HCT116 (cell line): ENCODE results near the gene UBE2V1. TPM values are rescaled to one million over a fixed set of nuclear protein-coding genes. Genes with fewer than 3 reads are reported as not detected.

Source experiments
- ATAC-seq: fragments of 200-7000 bp; cut with Tn5 transposase; 2 replicates; pipeline ENCODE4 v1.9.1; 2020; ENCODE audit warnings: mild to moderate bottlenecking, moderate library complexity
- BruUV-seq: library from RNA; stranded (reverse); fragments of 400-500 nt; replicated peaks from 2 replicates; lab custom pipeline; 2021; lab: Mats Ljungman, UMichigan
- CTCF ChIA-PET: fragments of 300-600 bp; sonication (Branson Sonifier 250); formaldehyde crosslinking; loops from one replicate; lab custom pipeline; 2021; ENCODE audit warnings: antibody characterized with exemption; lab: Charles Lee
- POLR2A ChIA-PET: fragments of 300-600, 350-600 bp; sonication (Branson Sonifier 250); formaldehyde crosslinking; loops from one replicate; lab custom pipeline; 2021; ENCODE audit warnings: antibody characterized with exemption; lab: Charles Lee
- RAD21 ChIA-PET, 2 experiments: fragments of 300-600 bp; sonication (Branson Sonifier 250); formaldehyde crosslinking; loops; one replicate each; lab custom pipeline; 2023; ENCODE audit warnings: low total read pairs in 2 of 2; ENCODE audit not compliant: uncharacterized antibody in 2 of 2, unreplicated experiment in 2 of 2, low non-redundant PET in 1 of 2; lab: Charles Lee
- DNase-seq: peaks from one replicate; pipeline ENCODE4 v3.0.0-alpha.2; 2010; ENCODE audit warnings: low read depth, low spot score
- H2AFZ ChIP-seq: fragments of 200-600 bp; shearing (Covaris generic), sonication (generic); 2 replicates; pipeline ENCODE4 v1.6.1; 2017; ENCODE audit warnings: low read depth, mixed run types, mixed read lengths, antibody characterized with exemption, low read length; ENCODE audit not compliant: poor library complexity, severe bottlenecking
- H3K27ac ChIP-seq: 2 replicates; pipeline ENCODE4 v1.5.1; 2012; ENCODE audit warnings: low read depth, low read length
- H3K27me3 ChIP-seq: fragments of 200-600 bp; sonication (generic); 2 replicates; pipeline ENCODE4 v1.6.1; 2016; ENCODE audit warnings: mixed run types, low read length, mixed read lengths; ENCODE audit not compliant: insufficient read depth
- H3K36me3 ChIP-seq, 2 experiments: fragments of 200-500 bp in 1 of 2; fragments of 200-600 bp in 1 of 2; sonication (Bioruptor generic) in 1 of 2; sonication (generic) in 1 of 2; 2 replicates each; pipeline versions ENCODE4 v1.5.1 to v1.6.1; 2014 to 2016; ENCODE audit warnings: low read length in 2 of 2, inconsistent platforms in 1 of 2, mixed read lengths in 1 of 2, mixed run types in 1 of 2; ENCODE audit not compliant: insufficient read depth in 2 of 2, control insufficient read depth in 1 of 2
- H3K4me1 ChIP-seq, 2 experiments: fragments of 200-600 bp in 1 of 2; sonication (generic) in 1 of 2; 2 replicates each; pipeline versions ENCODE4 v1.5.1 to v1.6.1; 2012 to 2017; ENCODE audit warnings: low read length in 2 of 2, inconsistent platforms in 1 of 2, mild to moderate bottlenecking in 1 of 2, mixed read lengths in 1 of 2, mixed run types in 1 of 2, moderate library complexity in 1 of 2; ENCODE audit not compliant: insufficient read depth in 2 of 2, control insufficient read depth in 1 of 2
- H3K4me2 ChIP-seq: fragments of 200-600 bp; sonication (generic); 2 replicates; pipeline ENCODE4 v1.6.1; 2017; ENCODE audit warnings: mixed run types, low read length, mixed read lengths
- H3K4me3 ChIP-seq, 2 experiments: fragments of 200-600 bp in 1 of 2; sonication (generic) in 1 of 2; replicated peaks in 1 of 2; 2 replicates each; pipeline ENCODE4 v1.5.1; 2011 to 2016; ENCODE audit warnings: low read length in 2 of 2, control low read depth in 1 of 2, low read depth in 1 of 2, mild to moderate bottlenecking in 1 of 2, mixed read lengths in 1 of 2, mixed run types in 1 of 2
- H3K79me2 ChIP-seq: fragments of 200-600 bp; sonication (generic); 2 replicates; pipeline ENCODE4 v1.6.1; 2017; ENCODE audit warnings: mild to moderate bottlenecking, mixed run types, low read length, moderate library complexity, mixed read lengths; ENCODE audit not compliant: insufficient read depth
- H3K9ac ChIP-seq: fragments of 200-600 bp; sonication (generic); 2 replicates; pipeline ENCODE4 v1.6.1; 2016; ENCODE audit warnings: low read length, mixed read lengths
- H3K9me2 ChIP-seq: fragments of 200-600 bp; sonication (generic), shearing (Covaris generic); 2 replicates; pipeline ENCODE4 v1.6.1; 2017; ENCODE audit warnings: mixed run types, mild to moderate bottlenecking, moderate library complexity; ENCODE audit not compliant: insufficient read depth
- H3K9me3 ChIP-seq, 2 experiments: fragments of 200-500 bp in 1 of 2; fragments of 200-600 bp in 1 of 2; sonication (Bioruptor generic) in 1 of 2; sonication (generic) in 1 of 2; 2 replicates each; pipeline ENCODE4 v1.6.1; 2014 to 2017; ENCODE audit warnings: low read length in 2 of 2, mixed read lengths in 2 of 2, inconsistent platforms in 1 of 2, low read depth in 1 of 2, mild to moderate bottlenecking in 1 of 2, mixed run types in 1 of 2, moderate library complexity in 1 of 2; ENCODE audit not compliant: control insufficient read depth in 1 of 2, insufficient read depth in 1 of 2
- H4K20me1 ChIP-seq: fragments of 200-600 bp; sonication (generic), shearing (Covaris generic); 2 replicates; pipeline ENCODE4 v1.6.1; 2017; ENCODE audit warnings: mixed run types, mild to moderate bottlenecking, moderate library complexity; ENCODE audit not compliant: insufficient read depth
- CBX3 ChIP-seq: IDR thresholded peaks from 2 replicates; pipeline ENCODE4 v1.6.1; 2012; ENCODE audit warnings: low read depth
- CEBPB ChIP-seq: IDR thresholded peaks from 2 replicates; pipeline ENCODE4 v1.6.1; 2012; ENCODE audit warnings: low read depth
- EGR1 ChIP-seq: IDR thresholded peaks from 2 replicates; pipeline ENCODE4 v1.6.1; 2012; ENCODE audit warnings: low read depth
- ELF1 ChIP-seq: IDR thresholded peaks from 2 replicates; pipeline ENCODE4 v1.6.1; 2012; ENCODE audit warnings: low read depth, borderline replicate concordance
- EZH2 ChIP-seq: fragments of 200-600 bp; sonication (generic); IDR thresholded peaks from 2 replicates; pipeline ENCODE4 v1.6.1; 2017; ENCODE audit warnings: antibody characterized with exemption, mixed run types
- EZH2phosphoT487 ChIP-seq: fragments of 200-600 bp; IDR thresholded peaks from 2 replicates; pipeline ENCODE4 v1.6.1; 2018; ENCODE audit warnings: antibody characterized with exemption, borderline replicate concordance
- FOSL1 ChIP-seq: IDR thresholded peaks from 2 replicates; pipeline ENCODE4 v1.6.1; 2012; ENCODE audit warnings: low read depth
- JUND ChIP-seq: IDR thresholded peaks from 2 replicates; pipeline ENCODE4 v1.6.1; 2012
- POLR2A ChIP-seq: IDR thresholded peaks from 2 replicates; pipeline ENCODE4 v1.7.0; 2011; ENCODE audit warnings: borderline replicate concordance; ENCODE audit not compliant: insufficient read depth, insufficient read length; ENCODE audit errors: extremely low read depth
- RAD21 ChIP-seq: IDR thresholded peaks from 2 replicates; pipeline ENCODE4 v1.6.1; 2012; ENCODE audit warnings: low read depth, mild to moderate bottlenecking
- SP1 ChIP-seq: IDR thresholded peaks from 2 replicates; pipeline ENCODE4 v1.6.1; 2012; ENCODE audit warnings: low read depth
- SRF ChIP-seq: IDR thresholded peaks from 2 replicates; pipeline ENCODE4 v1.6.1; 2012; ENCODE audit warnings: low read depth
- TCF7L2 ChIP-seq: IDR thresholded peaks from 2 replicates; pipeline ENCODE4 v1.7.0; 2011; ENCODE audit warnings: borderline replicate concordance, inconsistent platforms; ENCODE audit not compliant: insufficient read depth, insufficient read length; ENCODE audit errors: extremely low read depth
- ZFX ChIP-seq: fragments of 450-650 bp; IDR thresholded peaks from 2 replicates; pipeline ENCODE4 v1.6.1; 2017
- intact Hi-C: fragments of 100-400 bp; cut with micrococcal nuclease; formaldehyde crosslinking; loops from 2 replicates; pipeline ENCODE4 v1.10.0; 2022
- total RNA-seq: library from RNA; stranded (reverse); gene quantifications from one replicate; pipeline ENCODE4 v1.2.1, GENCODE V29; 2021; ENCODE audit not compliant: unreplicated experiment
- TF ChIP-seq, protein P1 (sequence below), 3 experiments: fragments of 200-600 bp in 1 of 3; sonication (generic) in 1 of 3; IDR thresholded peaks in 2 of 3; conservative IDR thresholded peaks in 1 of 3; 2 replicates each; pipeline ENCODE4 v1.5.1; 2012 to 2017; ENCODE audit warnings: low read depth in 2 of 3, low read length in 2 of 3, antibody characterized with exemption in 1 of 3, borderline replicate concordance in 1 of 3, control low read depth in 1 of 3, mild to moderate bottlenecking in 1 of 3, mixed read lengths in 1 of 3, mixed run types in 1 of 3, moderate library complexity in 1 of 3; ENCODE audit not compliant: insufficient read depth in 1 of 3
- TF ChIP-seq, protein P2 (sequence below): IDR thresholded peaks from 2 replicates; pipeline ENCODE4 v1.6.1; 2012; ENCODE audit warnings: low read depth
- TF ChIP-seq, protein P3 (sequence below): IDR thresholded peaks from 2 replicates; pipeline ENCODE4 v1.6.1; 2011; ENCODE audit warnings: mild to moderate bottlenecking, low read length, moderate library complexity; ENCODE audit not compliant: insufficient replicate concordance; ENCODE audit errors: extremely low read depth
- TF ChIP-seq, protein P4 (sequence below): IDR thresholded peaks from 2 replicates; pipeline ENCODE4 v1.6.1; 2012

The UBE2V1 gene
- total RNA-seq, 1 experiment from 2014 or later = 114 TPM

DNA sequence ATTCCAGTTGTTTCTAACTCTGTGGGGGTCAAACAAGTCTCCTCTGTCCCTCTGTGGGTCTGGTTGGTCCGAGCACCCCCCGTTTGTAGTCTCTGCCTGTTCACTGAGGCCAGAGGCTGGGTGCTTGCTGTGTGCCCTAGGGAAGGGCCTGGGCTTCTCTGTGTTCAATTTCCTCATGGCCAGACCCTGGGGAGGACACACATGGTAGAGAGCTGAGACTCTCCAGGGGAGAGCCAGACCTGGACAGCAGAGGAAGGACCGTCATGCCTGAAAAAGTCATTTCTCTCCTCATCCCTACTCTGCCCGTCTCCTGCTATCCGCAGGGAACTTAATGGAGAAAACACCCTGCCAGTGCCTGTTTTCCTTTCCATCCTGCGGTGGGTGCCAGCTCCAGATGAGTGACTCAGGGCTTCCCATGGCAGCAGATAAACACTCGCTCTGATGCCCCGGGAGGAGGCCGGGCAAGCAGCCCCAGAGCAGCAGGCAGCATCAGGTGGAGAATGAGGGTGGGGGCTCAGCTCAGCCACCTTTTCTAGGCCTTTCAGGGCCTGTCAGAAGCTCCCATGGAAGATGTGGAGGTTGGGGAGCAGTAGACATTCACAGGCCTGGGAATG is 78.3 kb downstream of the UBE2V1 start:
- ChIA-PET RAD21 (no interaction called here), CTCF (no interaction called here), POLR2A (no interaction called here)
- Histone ChIP-seq H2AFZ (no peak overlapping the region), H4K20me1 (no peaks in the 10 kb centered on the region), H3K4me3 (no peak overlapping the region), H3K27ac (no peak overlapping the region), H3K9me3 (no peaks in the 10 kb centered on the region), H3K9me2 (no peaks in the 10 kb centered on the region), H3K4me1 (peaks cover 11 to 23% of the 10 kb centered on the region in 2 experiments; a peak in 3 of 4 replicates), H3K4me2 (no peak overlapping the region), H3K79me2 (no peaks in the 10 kb centered on the region), H3K9ac (no peak overlapping the region), H3K36me3 (no peaks in the 10 kb centered on the region), H3K27me3 (no peaks in the 10 kb centered on the region)
- TF ChIP-seq, protein P1, sequence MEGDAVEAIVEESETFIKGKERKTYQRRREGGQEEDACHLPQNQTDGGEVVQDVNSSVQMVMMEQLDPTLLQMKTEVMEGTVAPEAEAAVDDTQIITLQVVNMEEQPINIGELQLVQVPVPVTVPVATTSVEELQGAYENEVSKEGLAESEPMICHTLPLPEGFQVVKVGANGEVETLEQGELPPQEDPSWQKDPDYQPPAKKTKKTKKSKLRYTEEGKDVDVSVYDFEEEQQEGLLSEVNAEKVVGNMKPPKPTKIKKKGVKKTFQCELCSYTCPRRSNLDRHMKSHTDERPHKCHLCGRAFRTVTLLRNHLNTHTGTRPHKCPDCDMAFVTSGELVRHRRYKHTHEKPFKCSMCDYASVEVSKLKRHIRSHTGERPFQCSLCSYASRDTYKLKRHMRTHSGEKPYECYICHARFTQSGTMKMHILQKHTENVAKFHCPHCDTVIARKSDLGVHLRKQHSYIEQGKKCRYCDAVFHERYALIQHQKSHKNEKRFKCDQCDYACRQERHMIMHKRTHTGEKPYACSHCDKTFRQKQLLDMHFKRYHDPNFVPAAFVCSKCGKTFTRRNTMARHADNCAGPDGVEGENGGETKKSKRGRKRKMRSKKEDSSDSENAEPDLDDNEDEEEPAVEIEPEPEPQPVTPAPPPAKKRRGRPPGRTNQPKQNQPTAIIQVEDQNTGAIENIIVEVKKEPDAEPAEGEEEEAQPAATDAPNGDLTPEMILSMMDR (IDR thresholded peaks at IDR 0.05 in 2 of 3, conservative IDR thresholded peaks at IDR 0.05 in 1 of 3; ENCODE audit: borderline replicate concordance in 1 of 3, insufficient read depth in 1 of 3, low read depth in 2 of 3, low read length in 2 of 3) = no peak
- TF ChIP-seq, protein P2, sequence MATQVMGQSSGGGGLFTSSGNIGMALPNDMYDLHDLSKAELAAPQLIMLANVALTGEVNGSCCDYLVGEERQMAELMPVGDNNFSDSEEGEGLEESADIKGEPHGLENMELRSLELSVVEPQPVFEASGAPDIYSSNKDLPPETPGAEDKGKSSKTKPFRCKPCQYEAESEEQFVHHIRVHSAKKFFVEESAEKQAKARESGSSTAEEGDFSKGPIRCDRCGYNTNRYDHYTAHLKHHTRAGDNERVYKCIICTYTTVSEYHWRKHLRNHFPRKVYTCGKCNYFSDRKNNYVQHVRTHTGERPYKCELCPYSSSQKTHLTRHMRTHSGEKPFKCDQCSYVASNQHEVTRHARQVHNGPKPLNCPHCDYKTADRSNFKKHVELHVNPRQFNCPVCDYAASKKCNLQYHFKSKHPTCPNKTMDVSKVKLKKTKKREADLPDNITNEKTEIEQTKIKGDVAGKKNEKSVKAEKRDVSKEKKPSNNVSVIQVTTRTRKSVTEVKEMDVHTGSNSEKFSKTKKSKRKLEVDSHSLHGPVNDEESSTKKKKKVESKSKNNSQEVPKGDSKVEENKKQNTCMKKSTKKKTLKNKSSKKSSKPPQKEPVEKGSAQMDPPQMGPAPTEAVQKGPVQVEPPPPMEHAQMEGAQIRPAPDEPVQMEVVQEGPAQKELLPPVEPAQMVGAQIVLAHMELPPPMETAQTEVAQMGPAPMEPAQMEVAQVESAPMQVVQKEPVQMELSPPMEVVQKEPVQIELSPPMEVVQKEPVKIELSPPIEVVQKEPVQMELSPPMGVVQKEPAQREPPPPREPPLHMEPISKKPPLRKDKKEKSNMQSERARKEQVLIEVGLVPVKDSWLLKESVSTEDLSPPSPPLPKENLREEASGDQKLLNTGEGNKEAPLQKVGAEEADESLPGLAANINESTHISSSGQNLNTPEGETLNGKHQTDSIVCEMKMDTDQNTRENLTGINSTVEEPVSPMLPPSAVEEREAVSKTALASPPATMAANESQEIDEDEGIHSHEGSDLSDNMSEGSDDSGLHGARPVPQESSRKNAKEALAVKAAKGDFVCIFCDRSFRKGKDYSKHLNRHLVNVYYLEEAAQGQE = no peak
- no peak for TF ChIP-seq CBX3
- no peak for TF ChIP-seq RAD21
- TF ChIP-seq ELF1 = no peak
- TF ChIP-seq SRF = no peak
- TF ChIP-seq, protein P3, sequence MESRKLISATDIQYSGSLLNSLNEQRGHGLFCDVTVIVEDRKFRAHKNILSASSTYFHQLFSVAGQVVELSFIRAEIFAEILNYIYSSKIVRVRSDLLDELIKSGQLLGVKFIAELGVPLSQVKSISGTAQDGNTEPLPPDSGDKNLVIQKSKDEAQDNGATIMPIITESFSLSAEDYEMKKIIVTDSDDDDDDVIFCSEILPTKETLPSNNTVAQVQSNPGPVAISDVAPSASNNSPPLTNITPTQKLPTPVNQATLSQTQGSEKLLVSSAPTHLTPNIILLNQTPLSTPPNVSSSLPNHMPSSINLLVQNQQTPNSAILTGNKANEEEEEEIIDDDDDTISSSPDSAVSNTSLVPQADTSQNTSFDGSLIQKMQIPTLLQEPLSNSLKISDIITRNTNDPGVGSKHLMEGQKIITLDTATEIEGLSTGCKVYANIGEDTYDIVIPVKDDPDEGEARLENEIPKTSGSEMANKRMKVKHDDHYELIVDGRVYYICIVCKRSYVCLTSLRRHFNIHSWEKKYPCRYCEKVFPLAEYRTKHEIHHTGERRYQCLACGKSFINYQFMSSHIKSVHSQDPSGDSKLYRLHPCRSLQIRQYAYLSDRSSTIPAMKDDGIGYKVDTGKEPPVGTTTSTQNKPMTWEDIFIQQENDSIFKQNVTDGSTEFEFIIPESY = no peak
- TF ChIP-seq CEBPB = no peak
- TF ChIP-seq EZH2phosphoT487 = no peak
- TF ChIP-seq POLR2A = no peak
- TF ChIP-seq SP1 = no peak
- TF ChIP-seq JUND = no peak
- no peak for TF ChIP-seq TCF7L2
- no peak for TF ChIP-seq FOSL1
- TF ChIP-seq, protein P4, sequence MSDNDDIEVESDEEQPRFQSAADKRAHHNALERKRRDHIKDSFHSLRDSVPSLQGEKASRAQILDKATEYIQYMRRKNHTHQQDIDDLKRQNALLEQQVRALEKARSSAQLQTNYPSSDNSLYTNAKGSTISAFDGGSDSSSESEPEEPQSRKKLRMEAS = no peak
- TF ChIP-seq EGR1 = no peak
- TF ChIP-seq ZFX = no peak
- TF ChIP-seq EZH2 = no peak
- DNase-seq (no peak), ATAC-seq (no peak)
- BruUV-seq = no TSS peak
- intact Hi-C loops = no loop called here
